ENCODE data around the gene SLC9A9.

The SLC9A9 gene

GRCh38 chr3:143775459-143775858 lies 72.8 kb downstream of the SLC9A9 start:
- TF ChIP-seq ZNF274 (IDR thresholded peaks at IDR 0.05; ENCODE audit: low read depth, low read length): no peak
- H3K4me3 ChIP-seq (ENCODE audit: low read length): no peak overlapping the region

DNA sequence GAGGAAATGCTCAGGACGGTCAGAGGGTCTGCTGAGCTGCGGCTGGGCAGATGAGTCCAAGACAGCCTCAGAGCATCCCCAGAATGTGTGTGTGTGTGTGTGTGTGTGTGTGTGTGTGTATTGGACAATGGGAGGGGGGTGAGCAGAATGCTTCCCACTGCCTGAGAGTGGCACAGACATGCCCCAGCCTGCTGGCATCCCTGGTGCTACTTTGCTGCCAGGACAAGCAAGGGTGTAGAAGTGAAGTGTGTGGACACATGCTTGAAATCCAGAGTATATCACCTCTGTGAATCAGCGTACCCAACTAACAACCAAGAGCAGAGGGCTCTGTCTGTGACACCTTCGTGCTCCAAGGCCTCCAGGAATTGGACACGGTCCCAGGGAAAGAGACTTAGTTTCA lies 76.3 kb downstream of the SLC9A9 start:
- H3K4me3 ChIP-seq (ENCODE audit: low read length): no peak overlapping the region
- TF ChIP-seq ZNF274 (IDR thresholded peaks at IDR 0.05; ENCODE audit: low read depth, low read length): no peak

GRCh38 chr3:143771258-143771657 lies 77.0 kb downstream of the SLC9A9 start:
- H3K4me3 ChIP-seq (ENCODE audit: low read length): no peak overlapping the region

DNA sequence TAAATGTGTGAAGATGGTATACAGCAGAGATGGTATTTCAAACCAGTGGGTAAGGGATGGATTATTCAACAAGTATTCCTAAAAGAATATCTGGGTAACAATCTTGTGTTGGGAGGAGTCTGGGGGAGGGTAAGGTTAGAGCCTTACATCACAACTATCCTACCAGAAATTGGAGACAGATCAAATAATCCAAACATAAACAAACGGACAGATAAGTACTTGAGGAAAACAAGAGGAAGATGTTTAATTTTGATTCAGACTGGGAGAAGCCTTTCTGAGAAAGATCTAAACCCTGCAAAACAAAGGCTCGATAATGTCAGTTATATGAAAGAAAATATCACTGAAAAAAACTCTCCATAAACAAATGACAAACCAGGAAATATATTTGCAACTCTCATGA lies 77.9 kb downstream of the SLC9A9 start:
- no peak for TF ChIP-seq ZNF274 (IDR thresholded peaks at IDR 0.05; ENCODE audit: low read depth, low read length)
- H3K4me3 ChIP-seq (ENCODE audit: low read length): no peak overlapping the region

More at GRCh38 chr3:143771258-143771657, 77.0 kb downstream of the SLC9A9 start:
- no peak for TF ChIP-seq ZNF274 (IDR thresholded peaks at IDR 0.05; ENCODE audit: low read depth, low read length)

DNA sequence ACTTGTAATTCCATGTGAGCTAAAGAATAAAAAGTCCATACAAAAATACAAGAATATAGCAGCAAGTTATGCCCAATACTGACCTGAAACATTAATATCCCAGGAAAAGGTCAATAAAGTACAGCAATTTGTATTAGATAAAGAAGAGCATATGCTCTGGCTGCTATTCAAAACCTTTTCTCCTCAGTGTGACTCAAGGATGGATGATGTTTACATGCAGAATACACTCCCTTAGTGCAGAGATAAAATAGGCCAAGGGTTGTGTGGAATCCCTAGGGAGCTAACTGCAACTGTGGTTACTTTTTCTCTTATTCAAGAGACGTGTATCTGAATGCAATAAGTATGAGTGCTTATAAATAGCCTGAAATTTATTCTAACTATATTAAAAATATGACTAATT lies 78.7 kb downstream of the SLC9A9 start:
- TF ChIP-seq ZNF274 (IDR thresholded peaks at IDR 0.05; ENCODE audit: low read depth, low read length): no peak
- H3K4me3 ChIP-seq (ENCODE audit: low read length): no peak overlapping the region

DNA sequence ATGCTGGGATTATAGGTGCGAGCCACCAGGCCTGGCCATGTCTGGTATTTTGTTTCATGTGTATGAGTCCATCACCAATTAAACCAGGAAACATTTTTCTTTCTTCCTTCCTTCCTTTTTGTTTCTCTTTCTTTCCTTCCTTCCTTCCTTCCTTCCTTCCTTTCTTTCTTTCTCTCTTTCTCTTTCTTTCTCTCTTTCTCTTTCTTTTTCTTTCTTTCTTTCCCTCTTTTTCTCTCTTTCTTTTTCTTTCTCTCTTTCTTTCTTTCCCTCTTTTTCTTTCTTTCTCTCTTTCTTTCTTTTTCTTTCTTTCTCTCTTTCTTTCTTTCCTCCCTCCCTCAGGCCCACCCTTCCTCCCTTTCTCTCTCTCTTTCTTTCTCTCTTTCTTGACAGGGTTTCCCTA lies 83.4 kb downstream of the SLC9A9 start:
- no peak overlapping the region for H3K4me3 ChIP-seq (ENCODE audit: low read length)
- TF ChIP-seq ZNF274 (IDR thresholded peaks at IDR 0.05; ENCODE audit: low read depth, low read length): no peak

DNA sequence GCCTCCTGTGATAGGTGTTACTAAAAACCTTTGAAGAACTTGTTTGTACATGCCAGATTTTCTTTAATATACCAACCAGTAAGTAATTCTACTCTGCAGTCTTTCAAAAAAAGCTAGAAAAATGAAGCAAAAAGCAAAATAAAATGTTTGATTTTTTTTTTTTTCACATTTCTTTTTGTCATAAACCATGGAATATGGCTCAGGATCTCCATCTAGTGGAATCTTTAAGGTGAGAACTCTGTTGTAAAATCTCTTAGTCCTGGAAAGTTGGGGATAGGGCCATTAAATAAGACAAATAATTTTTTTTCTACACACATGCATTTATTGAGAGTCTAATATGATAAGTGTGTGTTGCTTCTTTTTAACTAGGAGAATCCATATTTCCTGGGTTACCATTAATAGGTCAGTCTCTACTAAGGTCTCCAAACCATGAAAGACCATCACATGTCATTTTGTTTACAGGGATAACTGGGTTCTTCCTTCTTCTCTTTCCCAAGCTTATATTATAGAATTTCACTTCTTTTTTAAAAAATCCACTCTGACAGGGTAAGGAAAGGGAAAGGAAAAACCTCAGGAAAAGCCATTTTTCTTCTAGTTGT lies 84.6 kb downstream of the SLC9A9 start:
- TF ChIP-seq ZNF274 (IDR thresholded peaks at IDR 0.05; ENCODE audit: low read depth, low read length): no peak

DNA sequence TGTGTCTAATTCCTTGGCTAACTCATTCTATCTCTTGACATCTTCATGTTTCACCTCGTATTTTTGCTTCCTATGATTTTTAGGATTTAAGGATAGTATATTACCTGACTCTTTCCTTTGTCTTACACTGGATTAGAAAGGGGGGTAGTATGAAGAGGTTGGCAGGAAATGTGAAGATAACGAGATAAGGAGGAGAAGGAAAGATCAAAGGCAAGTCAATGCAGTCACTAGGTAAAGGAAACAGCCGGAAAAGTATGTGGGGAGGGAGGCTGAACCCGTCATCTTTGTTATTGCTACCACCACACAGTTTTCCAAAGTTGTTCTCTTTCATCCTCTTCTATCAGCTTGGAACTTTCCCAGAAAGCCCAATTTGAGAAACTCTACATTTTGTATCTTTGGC lies 90.6 kb downstream of the SLC9A9 start:
- no peak for TF ChIP-seq ZNF274 (IDR thresholded peaks at IDR 0.05; ENCODE audit: low read depth, low read length)
- no peak overlapping the region for H3K4me3 ChIP-seq (ENCODE audit: low read length)

More for the DNA sequence above, 84.6 kb downstream of the SLC9A9 start:
- H3K4me3 ChIP-seq (ENCODE audit: low read length): no peak overlapping the region

GRCh38 chr3:143755978-143756377 lies 92.3 kb downstream of the SLC9A9 start:
- TF ChIP-seq ZNF274 (IDR thresholded peaks at IDR 0.05; ENCODE audit: low read depth, low read length): no peak
- no peak overlapping the region for H3K4me3 ChIP-seq (ENCODE audit: low read length)

DNA sequence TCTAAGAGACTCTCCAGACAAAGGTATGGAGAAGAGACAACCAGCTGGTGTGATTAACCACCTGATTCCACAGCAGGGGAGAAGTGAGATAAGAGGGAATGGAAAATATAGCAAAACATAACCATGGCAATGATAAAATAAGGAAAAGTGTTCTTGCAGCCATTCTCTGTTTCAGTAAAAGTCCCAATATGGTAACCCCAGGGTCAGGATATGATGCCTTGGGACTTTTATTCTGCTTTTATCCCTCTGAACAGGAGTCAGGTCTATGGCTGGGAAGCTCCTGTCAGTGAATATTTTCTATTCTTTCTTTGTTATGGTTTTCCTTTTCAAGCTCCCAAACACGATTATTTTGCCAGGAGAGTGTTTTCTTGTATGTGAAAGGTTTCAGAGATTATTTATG lies 94.2 kb downstream of the SLC9A9 start:
- H3K4me3 ChIP-seq (ENCODE audit: low read length): no peak overlapping the region
- no peak for TF ChIP-seq ZNF274 (IDR thresholded peaks at IDR 0.05; ENCODE audit: low read depth, low read length)

DNA sequence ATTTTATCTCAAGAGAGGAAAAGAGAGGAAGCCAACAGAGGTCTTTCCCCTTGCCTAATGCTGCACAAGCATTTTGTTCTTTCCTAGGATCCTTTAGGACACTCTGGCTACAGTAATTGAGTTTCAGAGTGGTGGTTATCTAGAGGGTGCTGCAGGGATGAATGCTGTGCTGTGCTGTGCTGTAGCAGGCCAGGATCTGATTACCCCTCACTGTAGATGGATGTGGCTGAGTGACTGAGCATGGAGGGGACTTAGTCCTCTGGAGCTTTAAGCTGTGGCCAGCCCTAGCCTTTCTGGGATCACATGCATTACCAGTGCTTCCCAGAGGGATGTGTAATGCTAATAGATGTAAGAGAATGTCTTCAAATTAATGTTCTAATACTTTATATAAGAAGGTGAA lies 94.8 kb downstream of the SLC9A9 start:
- no peak for TF ChIP-seq ZNF274 (IDR thresholded peaks at IDR 0.05; ENCODE audit: low read depth, low read length)
- H3K4me3 ChIP-seq (ENCODE audit: low read length): no peak overlapping the region

GRCh38 chr3:143753006-143753405 lies 95.3 kb downstream of the SLC9A9 start:
- TF ChIP-seq ZNF274 (IDR thresholded peaks at IDR 0.05; ENCODE audit: low read depth, low read length): no peak

GRCh38 chr3:143751643-143752178 lies 96.6 kb downstream of the SLC9A9 start:
- H3K4me3 ChIP-seq (ENCODE audit: low read length): no peak overlapping the region
- no peak for TF ChIP-seq ZNF274 (IDR thresholded peaks at IDR 0.05; ENCODE audit: low read depth, low read length)

More at GRCh38 chr3:143753006-143753405, 95.3 kb downstream of the SLC9A9 start:
- H3K4me3 ChIP-seq (ENCODE audit: low read length): no peak overlapping the region

DNA sequence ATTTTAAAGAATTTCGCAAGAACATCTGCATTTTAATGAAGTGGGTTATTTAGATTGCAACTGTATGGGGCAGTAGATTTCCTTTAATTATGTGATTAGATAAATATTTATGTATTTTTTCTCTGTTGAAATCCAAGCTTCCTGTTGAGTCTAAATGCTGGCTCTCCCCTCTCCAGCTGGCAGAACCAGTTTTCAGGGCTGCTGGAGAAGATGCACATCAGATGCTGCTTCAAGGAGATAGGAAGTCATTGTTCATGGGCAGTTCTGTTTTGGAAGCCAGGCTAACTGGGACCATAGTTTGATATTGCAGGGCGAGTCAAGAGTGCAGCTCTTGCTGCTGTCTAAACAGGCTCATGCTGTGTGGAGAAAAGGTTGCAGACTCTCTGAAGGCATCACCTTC lies 97.4 kb downstream of the SLC9A9 start:
- H3K4me3 ChIP-seq (ENCODE audit: low read length): no peak overlapping the region
- TF ChIP-seq ZNF274 (IDR thresholded peaks at IDR 0.05; ENCODE audit: low read depth, low read length): no peak

DNA sequence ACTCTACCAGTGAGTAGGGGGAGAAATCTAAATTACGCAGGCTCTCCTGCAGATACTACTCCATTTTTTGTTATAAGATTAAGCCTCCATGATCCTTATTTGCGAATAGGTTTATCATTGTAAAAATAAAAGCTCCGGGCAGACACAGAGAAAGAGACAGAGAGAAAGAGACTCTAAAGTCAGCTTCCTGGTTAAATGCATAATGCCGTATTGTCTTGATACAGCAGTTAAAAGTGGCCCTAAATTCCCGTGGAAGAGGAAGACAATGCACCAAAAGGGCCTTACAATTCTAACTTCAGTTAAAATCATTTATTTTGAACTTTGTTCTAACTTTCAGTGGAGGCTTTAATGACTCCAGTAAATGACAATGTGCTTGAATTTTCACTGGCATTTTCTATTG lies 98.3 kb downstream of the SLC9A9 start:
- no peak for TF ChIP-seq ZNF274 (IDR thresholded peaks at IDR 0.05; ENCODE audit: low read depth, low read length)
- H3K4me3 ChIP-seq (ENCODE audit: low read length): no peak overlapping the region

GRCh38 chr3:143737065-143737464 lies 111.2 kb downstream of the SLC9A9 start:
- no peak for TF ChIP-seq ZNF274 (IDR thresholded peaks at IDR 0.05; ENCODE audit: low read depth, low read length)
- H3K4me3 ChIP-seq (ENCODE audit: low read length): no peak overlapping the region
